HFFc6 (cell line): ENCODE data around the gene MMP2. TPM values are rescaled to one million over a fixed set of nuclear protein-coding genes. Genes with fewer than 3 reads are reported as not detected.

Experiments used
- DNase-seq: peaks from one replicate; pipeline ENCODE4 v3.0.0-alpha.2; 2018
- H3K27ac Mint-ChIP-seq: 2 replicates; pipeline ENCODE4 v1.8.0; 2020; ENCODE audit warnings: mild to moderate bottlenecking, mixed read lengths
- H3K27me3 Mint-ChIP-seq: 2 replicates; pipeline ENCODE4 v1.8.0; 2021; ENCODE audit warnings: mild to moderate bottlenecking, moderate library complexity, mixed read lengths; ENCODE audit not compliant: insufficient read depth
- H3K36me3 Mint-ChIP-seq: 2 replicates; pipeline ENCODE4 v1.8.0; 2021; ENCODE audit warnings: low read depth, mixed read lengths
- H3K4me1 Mint-ChIP-seq: 2 replicates; pipeline ENCODE4 v1.8.0; 2020; ENCODE audit warnings: low read depth, mixed read lengths
- H3K4me3 Mint-ChIP-seq: 2 replicates; pipeline ENCODE4 v1.8.0; 2020; ENCODE audit warnings: mild to moderate bottlenecking, moderate library complexity, mixed read lengths
- H3K9me3 Mint-ChIP-seq: 2 replicates; pipeline ENCODE4 v1.8.0; 2020; ENCODE audit warnings: mild to moderate bottlenecking, mixed read lengths
- total RNA-seq, 6 experiments: library from RNA; stranded (reverse); fragmentation: NEBNext Ultra II Directional; extraction: Animal tissue kit (Norgen Biotek cat#: 25700); gene quantifications; 2 replicates in 1 of 6; 3 replicates in 5 of 6; pipeline ENCODE4 v1.2.3, GENCODE V29; 2021
- TF ChIP-seq, protein P1 (sequence below): fragments of 200-600 bp; sonication (generic); IDR thresholded peaks from 2 replicates; pipeline ENCODE4 v1.5.0; 2021; ENCODE audit warnings: antibody characterized with exemption, mild to moderate bottlenecking

Gene MMP2
- total RNA-seq, 6 experiments from 2014 or later, result 446 to 563 (median 511) TPM

GRCh38 chr16:55532227-55532626, 53.2 kb downstream of the MMP2 start:
- H3K4me1 Mint-ChIP-seq, result peaks cover 22% of the 10 kb centered on the region
- no peaks in the 10 kb centered on the region; the same call in 1 of the 2 replicates for H3K36me3 Mint-ChIP-seq
- DNase-seq, result no peak
- no peaks in the 10 kb centered on the region for H3K27me3 Mint-ChIP-seq
- no peak overlapping the region for H3K4me3 Mint-ChIP-seq
- no peak overlapping the region for H3K27ac Mint-ChIP-seq
- TF ChIP-seq, protein P1, sequence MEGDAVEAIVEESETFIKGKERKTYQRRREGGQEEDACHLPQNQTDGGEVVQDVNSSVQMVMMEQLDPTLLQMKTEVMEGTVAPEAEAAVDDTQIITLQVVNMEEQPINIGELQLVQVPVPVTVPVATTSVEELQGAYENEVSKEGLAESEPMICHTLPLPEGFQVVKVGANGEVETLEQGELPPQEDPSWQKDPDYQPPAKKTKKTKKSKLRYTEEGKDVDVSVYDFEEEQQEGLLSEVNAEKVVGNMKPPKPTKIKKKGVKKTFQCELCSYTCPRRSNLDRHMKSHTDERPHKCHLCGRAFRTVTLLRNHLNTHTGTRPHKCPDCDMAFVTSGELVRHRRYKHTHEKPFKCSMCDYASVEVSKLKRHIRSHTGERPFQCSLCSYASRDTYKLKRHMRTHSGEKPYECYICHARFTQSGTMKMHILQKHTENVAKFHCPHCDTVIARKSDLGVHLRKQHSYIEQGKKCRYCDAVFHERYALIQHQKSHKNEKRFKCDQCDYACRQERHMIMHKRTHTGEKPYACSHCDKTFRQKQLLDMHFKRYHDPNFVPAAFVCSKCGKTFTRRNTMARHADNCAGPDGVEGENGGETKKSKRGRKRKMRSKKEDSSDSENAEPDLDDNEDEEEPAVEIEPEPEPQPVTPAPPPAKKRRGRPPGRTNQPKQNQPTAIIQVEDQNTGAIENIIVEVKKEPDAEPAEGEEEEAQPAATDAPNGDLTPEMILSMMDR, result no peak
- H3K9me3 Mint-ChIP-seq, result no peaks in the 10 kb centered on the region

GRCh38 chr16:55534756-55535155, 55.8 kb downstream of the MMP2 start:
- Mint-ChIP-seq H3K36me3 (no peaks in the 10 kb centered on the region; the same call in 1 of the 2 replicates), H3K4me3 (no peak overlapping the region), H3K27ac (no peak overlapping the region; the same call in 1 of the 2 replicates), H3K9me3 (no peaks in the 10 kb centered on the region), H3K27me3 (no peaks in the 10 kb centered on the region), H3K4me1 (peaks cover 18% of the 10 kb centered on the region)
- TF ChIP-seq, protein P1, result no peak
- no peak for DNase-seq

- TF ChIP-seq, protein P1, result no peak
- Mint-ChIP-seq H3K4me3 (no peak overlapping the region), H3K36me3 (no peaks in the 10 kb centered on the region; the same call in 1 of the 2 replicates), H3K9me3 (no peaks in the 10 kb centered on the region), H3K27me3 (no peaks in the 10 kb centered on the region), H3K4me1 (peaks cover 18% of the 10 kb centered on the region), H3K27ac (no peak overlapping the region)
- DNase-seq, result no peak
Measured at GRCh38 chr16:55539049-55539448, 60.1 kb downstream of the MMP2 start.

GRCh38 chr16:55539488-55539887, 60.5 kb downstream of the MMP2 start:
- Mint-ChIP-seq H3K4me1 (peaks cover 17% of the 10 kb centered on the region), H3K27ac (no peak overlapping the region), H3K9me3 (no peaks in the 10 kb centered on the region), H3K27me3 (no peaks in the 10 kb centered on the region), H3K36me3 (no peaks in the 10 kb centered on the region; the same call in 1 of the 2 replicates), H3K4me3 (no peak overlapping the region)
- TF ChIP-seq, protein P1, result no peak
- DNase-seq, result no peak

- Mint-ChIP-seq H3K36me3 (no peaks in the 10 kb centered on the region), H3K27ac (no peak overlapping the region), H3K27me3 (no peaks in the 10 kb centered on the region), H3K9me3 (no peaks in the 10 kb centered on the region), H3K4me3 (no peak overlapping the region), H3K4me1 (peaks cover 12% of the 10 kb centered on the region)
- DNase-seq, result no peak
- TF ChIP-seq, protein P1, result no peak
Measured at GRCh38 chr16:55540221-55540620, 61.2 kb downstream of the MMP2 start.
